ENCODE data around the gene SND1.

SND1 gene

DNA sequence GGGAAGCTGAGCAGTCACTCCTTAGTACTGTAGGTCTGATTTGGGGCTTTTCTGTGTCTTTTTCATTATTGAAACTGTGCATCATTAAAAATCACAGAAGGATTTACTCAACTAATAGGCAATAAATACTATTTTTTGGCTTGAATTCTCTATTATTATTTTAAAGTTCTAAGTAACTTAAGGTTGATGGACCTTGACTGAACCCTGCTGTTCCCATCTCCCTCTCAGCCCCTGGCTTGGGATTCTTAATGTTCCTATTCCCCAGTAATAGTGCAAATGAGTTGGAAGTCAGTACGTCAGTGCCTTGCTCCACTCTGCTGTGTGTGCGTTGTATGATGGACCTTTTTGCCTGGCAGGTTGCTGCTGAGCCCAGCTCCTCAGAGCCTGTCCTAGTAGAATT, 166.3 kb downstream of the SND1 start:
- TF ChIP-seq, protein P1, sequence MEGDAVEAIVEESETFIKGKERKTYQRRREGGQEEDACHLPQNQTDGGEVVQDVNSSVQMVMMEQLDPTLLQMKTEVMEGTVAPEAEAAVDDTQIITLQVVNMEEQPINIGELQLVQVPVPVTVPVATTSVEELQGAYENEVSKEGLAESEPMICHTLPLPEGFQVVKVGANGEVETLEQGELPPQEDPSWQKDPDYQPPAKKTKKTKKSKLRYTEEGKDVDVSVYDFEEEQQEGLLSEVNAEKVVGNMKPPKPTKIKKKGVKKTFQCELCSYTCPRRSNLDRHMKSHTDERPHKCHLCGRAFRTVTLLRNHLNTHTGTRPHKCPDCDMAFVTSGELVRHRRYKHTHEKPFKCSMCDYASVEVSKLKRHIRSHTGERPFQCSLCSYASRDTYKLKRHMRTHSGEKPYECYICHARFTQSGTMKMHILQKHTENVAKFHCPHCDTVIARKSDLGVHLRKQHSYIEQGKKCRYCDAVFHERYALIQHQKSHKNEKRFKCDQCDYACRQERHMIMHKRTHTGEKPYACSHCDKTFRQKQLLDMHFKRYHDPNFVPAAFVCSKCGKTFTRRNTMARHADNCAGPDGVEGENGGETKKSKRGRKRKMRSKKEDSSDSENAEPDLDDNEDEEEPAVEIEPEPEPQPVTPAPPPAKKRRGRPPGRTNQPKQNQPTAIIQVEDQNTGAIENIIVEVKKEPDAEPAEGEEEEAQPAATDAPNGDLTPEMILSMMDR (IDR thresholded peaks at IDR 0.05; ENCODE audit: extremely low read depth, insufficient read depth, missing control alignments), result no peak

DNA sequence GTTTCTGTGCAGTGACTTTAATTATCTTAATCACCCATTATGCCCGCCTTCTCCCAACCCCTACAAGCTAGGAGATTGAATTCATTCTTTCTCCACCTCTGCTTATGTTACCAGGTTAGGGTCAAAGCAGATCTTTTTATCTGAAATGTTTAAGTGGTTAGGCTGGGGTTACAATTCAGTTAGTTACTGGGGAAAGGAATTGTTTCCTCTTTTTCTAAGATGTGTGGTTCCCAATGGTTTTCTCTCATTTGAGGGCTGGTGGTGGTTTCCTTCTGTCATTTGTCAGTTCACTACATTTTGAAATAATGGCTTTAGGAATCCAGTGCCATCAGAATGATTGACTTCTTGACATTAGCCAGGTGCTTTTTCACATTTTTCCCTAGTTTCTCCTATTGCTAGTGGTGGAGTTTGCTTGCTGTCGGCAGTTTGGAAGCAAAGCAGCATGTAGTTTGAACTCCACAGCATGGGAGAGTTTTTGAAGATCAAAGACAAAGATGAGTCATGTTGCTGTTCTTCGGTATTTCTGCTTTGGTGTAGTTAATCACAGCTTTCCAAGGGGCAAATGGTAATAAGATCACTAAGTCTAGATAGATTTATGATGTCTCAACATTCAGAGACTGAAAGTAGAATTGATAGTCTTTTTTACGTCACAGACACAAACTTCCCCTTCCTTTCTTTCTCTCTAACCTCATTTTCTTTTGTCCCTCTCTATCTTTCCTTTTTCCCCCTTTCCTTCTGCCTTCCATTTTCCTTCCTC, 168.2 kb downstream of the SND1 start:
- in situ Hi-C loops (cut with MboI; ENCODE audit: low pct_unique_long_range_greater_than_20kb, low sequenced_read_pairs, unreplicated experiment), result no loop called here
- DNase-seq (ENCODE audit: low spot score), result peak; percentile 32
- TF ChIP-seq, protein P1 (IDR thresholded peaks at IDR 0.05; ENCODE audit: extremely low read depth, insufficient read depth, missing control alignments), result no peak

More for the DNA sequence above, 166.3 kb downstream of the SND1 start:
- in situ Hi-C loops (cut with MboI; ENCODE audit: low pct_unique_long_range_greater_than_20kb, low sequenced_read_pairs, unreplicated experiment), result no loop called here
- no peak for DNase-seq (ENCODE audit: low spot score)

DNA sequence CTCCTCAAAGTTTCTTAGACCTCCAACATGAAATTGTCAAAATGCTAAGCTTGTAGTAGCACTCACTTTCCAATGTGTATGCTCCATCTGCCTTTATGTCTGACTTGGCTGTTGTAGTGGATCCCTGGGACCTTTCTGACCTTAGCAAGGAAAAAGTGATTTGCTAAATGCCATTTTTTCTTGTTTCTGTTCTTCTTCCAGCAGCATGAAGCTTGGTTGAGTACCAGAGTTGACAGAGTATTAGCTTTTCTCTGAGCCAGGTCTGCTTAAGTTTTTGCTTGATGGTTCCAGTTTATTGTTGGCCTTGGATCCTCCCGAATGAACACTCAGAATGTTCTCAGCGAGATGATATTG, 168.7 kb downstream of the SND1 start:
- TF ChIP-seq, protein P1 (IDR thresholded peaks at IDR 0.05; ENCODE audit: extremely low read depth, insufficient read depth, missing control alignments), result no peak
- DNase-seq (ENCODE audit: low spot score), result no peak
- in situ Hi-C loops (cut with MboI; ENCODE audit: low pct_unique_long_range_greater_than_20kb, low sequenced_read_pairs, unreplicated experiment), result no loop called here

DNA sequence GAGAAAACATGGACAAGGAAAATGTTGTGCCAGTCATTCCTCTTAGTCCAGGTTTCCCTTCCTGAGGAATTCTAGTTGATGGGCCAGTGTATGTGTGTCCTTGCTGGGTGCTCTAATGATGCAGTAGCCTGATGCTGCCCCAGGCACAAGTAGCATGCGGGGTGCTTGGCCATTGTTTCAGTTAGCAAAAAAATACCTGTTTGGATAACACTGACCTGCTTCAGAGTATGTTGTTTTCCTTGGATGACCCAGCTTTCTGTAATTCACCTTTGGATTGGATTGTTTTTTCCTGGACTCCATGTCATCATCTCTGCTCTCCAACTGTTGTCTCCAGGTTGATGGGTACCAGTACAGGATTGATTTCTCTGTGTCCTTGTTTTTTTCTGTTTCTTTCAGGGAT, 169.2 kb downstream of the SND1 start:
- TF ChIP-seq, protein P1 (IDR thresholded peaks at IDR 0.05; ENCODE audit: extremely low read depth, insufficient read depth, missing control alignments), result no peak
- in situ Hi-C loops (cut with MboI; ENCODE audit: low pct_unique_long_range_greater_than_20kb, low sequenced_read_pairs, unreplicated experiment), result no loop called here

DNA sequence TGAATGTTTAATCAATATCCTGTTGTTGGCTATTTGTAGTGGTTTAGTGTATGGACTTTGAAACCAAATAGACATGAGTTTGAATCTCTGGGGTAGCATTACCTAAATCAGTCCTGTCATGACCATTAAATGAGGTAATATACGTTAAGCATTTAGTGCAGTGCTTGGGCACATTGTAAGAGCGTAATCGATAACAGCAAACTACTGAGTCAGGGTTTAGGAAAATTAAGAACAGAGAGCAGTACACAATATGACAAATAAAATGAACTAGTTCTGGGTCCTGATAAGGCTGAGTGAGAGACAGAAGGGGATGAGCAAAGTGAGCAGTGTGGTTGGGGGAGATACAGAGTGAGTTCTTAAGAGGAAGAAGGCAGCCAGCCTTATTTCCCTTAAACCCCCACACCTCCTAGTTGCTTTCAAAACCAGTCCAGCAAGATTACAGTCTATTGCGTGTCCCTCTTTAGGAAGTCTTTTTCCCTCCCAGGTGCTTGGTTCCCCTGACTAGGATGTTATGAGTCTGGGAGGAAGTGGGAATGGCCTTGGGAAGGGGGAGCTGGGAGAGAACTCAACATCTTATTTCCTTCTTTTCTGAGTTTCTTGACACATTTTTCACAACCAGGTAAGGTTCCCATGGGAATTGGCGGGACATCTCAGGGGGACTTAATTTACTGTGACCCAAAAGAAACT, 171.0 kb downstream of the SND1 start:
- DNase-seq (ENCODE audit: low spot score), result peak; percentile 12
- in situ Hi-C loops (cut with MboI; ENCODE audit: low pct_unique_long_range_greater_than_20kb, low sequenced_read_pairs, unreplicated experiment), result no loop called here
- TF ChIP-seq, protein P1 (IDR thresholded peaks at IDR 0.05; ENCODE audit: extremely low read depth, insufficient read depth, missing control alignments), result no peak

More for the DNA sequence above, 169.2 kb downstream of the SND1 start:
- DNase-seq (ENCODE audit: low spot score), result no peak

DNA sequence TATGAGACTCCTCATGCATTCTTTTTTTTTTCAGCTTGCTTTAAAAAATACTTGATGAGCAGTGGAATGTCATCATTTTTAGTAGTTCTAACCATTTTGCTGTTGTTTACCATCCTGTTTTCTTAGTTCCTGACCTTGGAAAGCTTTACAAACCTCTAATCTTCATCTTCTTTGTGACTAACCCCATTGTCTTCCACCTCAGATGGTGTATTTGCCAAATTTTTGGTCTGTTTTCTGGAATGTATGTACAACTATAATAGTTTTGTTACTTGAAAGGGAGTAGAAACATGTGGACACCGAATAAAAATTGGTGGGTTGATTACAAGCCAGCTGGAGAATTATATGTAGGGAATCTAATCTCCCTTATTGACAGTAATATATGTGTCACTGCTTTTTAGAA, 172.7 kb downstream of the SND1 start:
- no peak for DNase-seq (ENCODE audit: low spot score)
- in situ Hi-C loops (cut with MboI; ENCODE audit: low pct_unique_long_range_greater_than_20kb, low sequenced_read_pairs, unreplicated experiment), result no loop called here
- TF ChIP-seq, protein P1 (IDR thresholded peaks at IDR 0.05; ENCODE audit: extremely low read depth, insufficient read depth, missing control alignments), result no peak
